Lower lobe of right lung (tissue), 2 donors: ENCODE results near the gene WNK1. TPM values are rescaled to one million over a fixed set of nuclear protein-coding genes. Genes with fewer than 3 reads are reported as not detected.
"Not testable (repeated sequence)": the region's sequence is repeated elsewhere in the genome, so short reads cannot be mapped to it uniquely, and the experiment has no call there.

ENCODE experiments used
- ATAC-seq, 2 donors: fragments of 200-7000 bp; cut with Tn5 transposase; one replicate each; pipeline ENCODE4 v1.9.1; 2020 to 2022; ENCODE audit warnings: mild to moderate bottlenecking in 2 of 2, moderate library complexity in 2 of 2
- DNase-seq: peaks from one replicate; pipeline ENCODE4 v3.0.0-alpha.2; 2020
- H3K27ac ChIP-seq: fragments of 200-600 bp; one replicate; pipeline ENCODE4 v1.8.0; 2022
- H3K27me3 ChIP-seq: fragments of 200-600 bp; one replicate; pipeline ENCODE4 v1.8.0; 2022; ENCODE audit warnings: low read depth
- H3K36me3 ChIP-seq: fragments of 200-600 bp; one replicate; pipeline ENCODE4 v1.8.0; 2022; ENCODE audit warnings: mild to moderate bottlenecking
- H3K4me1 ChIP-seq: fragments of 200-600 bp; one replicate; pipeline ENCODE4 v1.8.0; 2022
- H3K4me3 ChIP-seq: fragments of 200-600 bp; one replicate; pipeline ENCODE4 v1.8.0; 2022; ENCODE audit warnings: mild to moderate bottlenecking
- H3K9me3 ChIP-seq: fragments of 200-600 bp; one replicate; pipeline ENCODE4 v1.8.0; 2022
- intact Hi-C: fragments of 100-400 bp; cut with DNase I; formaldehyde crosslinking; loops from one replicate; pipeline ENCODE4 v1.11.0; 2022
- total RNA-seq: library from RNA; stranded (reverse); fragmentation: NEBNext Ultra II Directional; extraction: Animal tissue kit (Norgen Biotek cat#: 25700); gene quantifications from one replicate; pipeline ENCODE4 v1.2.1, GENCODE V29; 2021
- TF ChIP-seq, protein P1 (sequence below): fragments of 200-600 bp; IDR thresholded peaks from one replicate; pipeline ENCODE4 v1.8.0; 2022; ENCODE audit warnings: antibody characterized with exemption, mild to moderate bottlenecking
- donor health status: DM: no; HTN: yes; CAD: no; lungs with severe emphysema.

The WNK1 gene
- total RNA-seq, 1 donor from 2014 or later, result 206 TPM

DNA sequence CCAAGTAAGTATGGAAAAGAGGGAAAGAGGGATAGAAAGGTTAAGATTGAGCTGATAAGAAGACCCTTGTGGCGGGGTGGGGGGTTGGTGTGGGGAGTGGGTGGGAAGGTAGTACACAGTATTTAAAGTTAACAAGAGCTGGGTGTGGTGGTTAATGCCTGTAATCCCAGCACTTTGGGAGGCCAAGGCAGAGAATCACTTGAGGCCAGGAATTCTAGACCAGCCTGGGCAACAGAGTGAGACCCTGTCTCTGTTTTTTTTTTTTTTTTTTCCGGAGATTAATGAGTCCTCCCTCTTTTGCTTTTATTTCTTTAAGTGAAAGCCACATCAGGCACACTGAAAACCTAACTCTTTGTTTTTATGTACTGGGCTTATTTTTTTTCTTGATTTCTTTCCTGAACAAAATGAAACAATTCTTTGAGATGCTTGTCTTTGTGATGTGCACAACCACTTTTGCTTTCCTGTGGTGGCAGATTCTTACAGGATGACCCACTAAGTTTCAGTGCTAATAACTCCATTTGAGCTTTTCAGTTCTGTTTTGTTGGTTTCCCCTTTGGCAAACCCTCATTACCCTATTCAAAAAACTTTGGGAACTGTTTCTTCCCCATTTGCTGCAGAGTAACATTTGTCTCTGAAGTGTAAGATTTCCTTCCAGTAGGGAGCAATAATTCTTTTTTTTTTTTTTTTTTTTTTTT, 54.8 kb downstream of the WNK1 start:
- no peaks in the 10 kb centered on the region for H3K36me3 ChIP-seq
- H3K4me1 ChIP-seq, result peaks cover 71% of the 10 kb centered on the region
- H3K27ac ChIP-seq, result no peak overlapping the region
- DNase-seq (no peak), ATAC-seq (peak in 1 of 2 donors; percentile 40)
- H3K9me3 ChIP-seq, result no peaks in the 10 kb centered on the region
- no peak overlapping the region for H3K4me3 ChIP-seq
- intact Hi-C loops, result no loop called here
- H3K27me3 ChIP-seq, result no peaks in the 10 kb centered on the region
- TF ChIP-seq, protein P1, sequence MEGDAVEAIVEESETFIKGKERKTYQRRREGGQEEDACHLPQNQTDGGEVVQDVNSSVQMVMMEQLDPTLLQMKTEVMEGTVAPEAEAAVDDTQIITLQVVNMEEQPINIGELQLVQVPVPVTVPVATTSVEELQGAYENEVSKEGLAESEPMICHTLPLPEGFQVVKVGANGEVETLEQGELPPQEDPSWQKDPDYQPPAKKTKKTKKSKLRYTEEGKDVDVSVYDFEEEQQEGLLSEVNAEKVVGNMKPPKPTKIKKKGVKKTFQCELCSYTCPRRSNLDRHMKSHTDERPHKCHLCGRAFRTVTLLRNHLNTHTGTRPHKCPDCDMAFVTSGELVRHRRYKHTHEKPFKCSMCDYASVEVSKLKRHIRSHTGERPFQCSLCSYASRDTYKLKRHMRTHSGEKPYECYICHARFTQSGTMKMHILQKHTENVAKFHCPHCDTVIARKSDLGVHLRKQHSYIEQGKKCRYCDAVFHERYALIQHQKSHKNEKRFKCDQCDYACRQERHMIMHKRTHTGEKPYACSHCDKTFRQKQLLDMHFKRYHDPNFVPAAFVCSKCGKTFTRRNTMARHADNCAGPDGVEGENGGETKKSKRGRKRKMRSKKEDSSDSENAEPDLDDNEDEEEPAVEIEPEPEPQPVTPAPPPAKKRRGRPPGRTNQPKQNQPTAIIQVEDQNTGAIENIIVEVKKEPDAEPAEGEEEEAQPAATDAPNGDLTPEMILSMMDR, result no peak

DNA sequence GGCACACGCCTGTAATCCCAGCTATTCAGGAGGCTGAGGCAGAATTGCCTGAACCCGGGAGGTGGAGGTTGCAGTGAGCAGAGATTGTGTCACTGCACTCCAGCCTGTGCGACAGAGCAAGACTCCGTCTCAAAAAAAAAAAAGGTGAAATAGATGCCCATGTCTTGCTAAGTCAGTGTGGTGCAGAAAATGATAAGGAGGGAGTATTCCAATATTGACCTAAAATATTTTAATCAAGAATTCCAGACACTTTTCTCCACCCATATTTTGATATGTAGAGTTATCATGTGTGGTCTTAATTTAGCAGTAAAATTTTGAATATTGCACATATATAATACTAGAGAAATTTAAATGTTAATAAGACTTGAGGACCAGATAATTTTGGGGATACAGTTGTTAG, 57.7 kb downstream of the WNK1 start:
- no peaks in the 10 kb centered on the region for H3K9me3 ChIP-seq
- DNase-seq (no peak), ATAC-seq (no peak)
- H3K4me1 ChIP-seq, result peaks cover 54% of the 10 kb centered on the region
- H3K27ac ChIP-seq, result no peak overlapping the region
- H3K4me3 ChIP-seq, result no peak overlapping the region
- H3K36me3 ChIP-seq, result peaks cover 4% of the 10 kb centered on the region
- intact Hi-C loops, result no loop called here
- H3K27me3 ChIP-seq, result no peaks in the 10 kb centered on the region
- TF ChIP-seq, protein P1, result no peak

DNA sequence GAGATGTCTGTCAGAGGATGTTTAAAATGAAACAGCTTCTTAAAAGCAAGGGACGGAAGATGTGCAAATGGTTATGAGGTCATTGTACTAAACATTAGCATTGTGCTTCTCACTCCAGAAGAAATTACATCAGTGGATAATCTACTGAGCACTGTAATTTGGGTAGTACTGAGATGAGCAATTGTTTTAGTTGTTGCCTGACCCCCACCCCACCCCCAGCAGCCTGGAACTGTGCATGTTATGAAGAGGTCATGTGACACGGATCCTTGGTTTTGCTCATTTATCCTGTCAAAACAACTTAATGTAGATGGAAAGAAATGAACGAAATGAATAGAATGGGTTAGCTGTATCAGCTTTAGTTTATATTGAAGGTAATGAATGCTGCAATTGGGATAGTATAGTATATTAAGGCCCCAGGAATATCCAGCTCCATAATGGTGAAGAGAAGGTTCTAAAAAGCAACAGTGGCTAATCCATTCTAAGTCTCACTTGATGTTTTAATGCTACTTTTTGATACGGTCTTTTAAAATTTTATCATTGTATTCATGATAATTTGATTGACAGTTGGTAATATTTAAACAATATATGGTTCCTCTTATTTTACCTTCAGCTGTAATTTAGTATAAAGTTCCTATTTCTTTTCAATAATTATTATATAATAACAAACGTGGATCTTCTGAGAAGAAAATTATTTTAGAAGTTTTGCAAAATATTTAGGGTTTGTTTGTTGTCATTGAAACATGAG, 58.5 kb downstream of the WNK1 start:
- intact Hi-C loops, result no loop called here
- Histone ChIP-seq H3K4me3 (no peak overlapping the region), H3K4me1 (peaks cover 47% of the 10 kb centered on the region), H3K9me3 (no peaks in the 10 kb centered on the region), H3K27ac (no peak overlapping the region), H3K27me3 (no peaks in the 10 kb centered on the region), H3K36me3 (peaks cover 12% of the 10 kb centered on the region)
- no peak for ATAC-seq
- DNase-seq, result no peak
- TF ChIP-seq, protein P1, result no peak

DNA sequence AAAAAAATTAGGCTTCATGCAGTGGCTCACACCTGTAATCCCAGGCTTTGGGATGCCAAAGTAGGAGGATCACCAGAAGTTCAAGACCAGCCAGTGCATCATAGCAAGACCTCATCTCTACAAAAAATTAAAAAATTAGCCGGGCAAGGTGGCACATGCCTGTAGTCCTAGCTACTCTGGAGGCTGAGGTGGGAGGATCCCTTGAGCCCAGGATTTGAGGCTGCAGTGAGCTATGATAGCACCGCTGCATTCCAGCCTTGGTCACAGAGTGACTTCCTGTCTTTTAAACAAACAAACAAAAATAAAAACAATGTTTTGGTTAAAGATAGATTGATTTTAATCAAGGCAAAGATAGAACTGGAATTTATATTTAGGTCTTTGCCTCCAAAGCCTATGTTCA, 60.6 kb downstream of the WNK1 start:
- Histone ChIP-seq H3K4me1 (peaks cover 37% of the 10 kb centered on the region), H3K36me3 (peaks cover 13% of the 10 kb centered on the region), H3K4me3 (no peak overlapping the region), H3K27me3 (no peaks in the 10 kb centered on the region), H3K27ac (no peak overlapping the region), H3K9me3 (no peaks in the 10 kb centered on the region)
- no peak for DNase-seq
- intact Hi-C loops, result no loop called here
- no peak for ATAC-seq
- TF ChIP-seq, protein P1, result no peak

DNA sequence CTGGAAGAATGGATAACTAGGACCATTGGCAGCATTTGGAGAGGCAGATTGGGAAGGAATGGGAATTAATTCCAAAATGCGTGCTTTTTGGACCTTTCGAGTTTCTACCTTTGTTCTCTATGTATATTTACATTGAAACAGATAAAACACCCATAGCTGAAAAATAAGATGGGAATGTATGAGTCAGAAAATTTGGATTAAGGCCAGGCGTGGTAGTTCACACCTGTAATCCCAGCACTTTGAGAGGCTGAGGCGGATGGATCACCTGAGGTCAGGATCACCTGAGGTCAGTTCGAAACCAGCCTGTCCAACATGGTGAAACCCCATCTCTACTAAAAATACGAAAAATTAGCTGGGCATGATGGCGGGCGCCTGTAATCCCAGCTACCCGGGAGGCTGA, 65.1 kb downstream of the WNK1 start:
- H3K9me3 ChIP-seq, H3K27me3 ChIP-seq, H3K4me3 ChIP-seq, H3K27ac ChIP-seq, DNase-seq, ATAC-seq, intact Hi-C loops: not testable (repeated sequence)
- Histone ChIP-seq H3K4me1 (peaks cover 20% of the 10 kb centered on the region), H3K36me3 (peaks cover 13% of the 10 kb centered on the region)

DNA sequence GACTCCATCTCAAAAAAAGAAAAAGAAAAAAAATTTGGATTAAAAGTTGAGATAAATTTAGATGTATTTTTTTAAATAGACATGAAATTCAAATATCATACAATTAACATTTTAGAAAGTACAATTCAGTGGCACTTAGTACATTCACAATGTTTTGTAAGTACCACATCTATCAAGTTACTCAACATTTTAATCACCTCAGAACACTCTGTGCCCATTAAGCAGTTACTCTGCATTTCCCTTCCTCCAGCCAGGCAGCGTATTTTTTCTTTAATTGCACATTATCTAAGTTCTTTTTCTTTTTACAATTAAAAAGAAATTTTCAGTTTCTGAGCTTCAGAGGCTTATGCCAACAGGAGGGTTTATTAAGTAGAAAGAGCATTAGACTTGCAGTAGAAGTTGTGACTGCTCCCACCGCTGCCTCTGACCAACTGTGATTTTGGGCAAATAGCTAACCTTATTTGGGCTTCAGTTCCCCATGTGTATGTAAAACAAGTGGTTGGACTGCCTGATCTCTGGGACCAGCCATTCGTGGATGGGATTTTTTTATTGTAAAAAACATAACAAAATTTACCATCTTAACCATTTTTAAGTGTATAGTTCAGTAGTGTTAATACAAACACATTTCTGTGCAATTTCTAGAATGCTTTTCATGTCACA, 65.7 kb downstream of the WNK1 start:
- no peak overlapping the region for H3K27ac ChIP-seq
- intact Hi-C loops, result no loop called here
- no peak for DNase-seq
- H3K4me3 ChIP-seq, result no peak overlapping the region
- H3K36me3 ChIP-seq, result peaks cover 13% of the 10 kb centered on the region
- H3K4me1 ChIP-seq, result peaks cover 18% of the 10 kb centered on the region
- no peaks in the 10 kb centered on the region for H3K27me3 ChIP-seq
- TF ChIP-seq, protein P1, result no peak
- no peaks in the 10 kb centered on the region for H3K9me3 ChIP-seq
- ATAC-seq, result no peak
